Mammary epithelial cell (primary cell): ENCODE data around the gene ANKRD29.

Source experiments
- EZH2 ChIP-seq: IDR thresholded peaks from 2 replicates; pipeline ENCODE4 v1.6.1; 2012; ENCODE audit warnings: low read length, inconsistent platforms, borderline replicate concordance
- TF ChIP-seq, protein P1 (sequence below), 2 donors: IDR thresholded peaks in 1 of 2; conservative IDR thresholded peaks in 1 of 2; 2 replicates each; pipeline ENCODE4 v1.5.1; 2011 to 2012; ENCODE audit warnings: inconsistent platforms in 2 of 2, low read length in 2 of 2, mild to moderate bottlenecking in 2 of 2, control low read depth in 1 of 2, low read depth in 1 of 2; ENCODE audit not compliant: insufficient read depth in 1 of 2; ENCODE audit errors: extremely low read depth in 1 of 2

DNA sequence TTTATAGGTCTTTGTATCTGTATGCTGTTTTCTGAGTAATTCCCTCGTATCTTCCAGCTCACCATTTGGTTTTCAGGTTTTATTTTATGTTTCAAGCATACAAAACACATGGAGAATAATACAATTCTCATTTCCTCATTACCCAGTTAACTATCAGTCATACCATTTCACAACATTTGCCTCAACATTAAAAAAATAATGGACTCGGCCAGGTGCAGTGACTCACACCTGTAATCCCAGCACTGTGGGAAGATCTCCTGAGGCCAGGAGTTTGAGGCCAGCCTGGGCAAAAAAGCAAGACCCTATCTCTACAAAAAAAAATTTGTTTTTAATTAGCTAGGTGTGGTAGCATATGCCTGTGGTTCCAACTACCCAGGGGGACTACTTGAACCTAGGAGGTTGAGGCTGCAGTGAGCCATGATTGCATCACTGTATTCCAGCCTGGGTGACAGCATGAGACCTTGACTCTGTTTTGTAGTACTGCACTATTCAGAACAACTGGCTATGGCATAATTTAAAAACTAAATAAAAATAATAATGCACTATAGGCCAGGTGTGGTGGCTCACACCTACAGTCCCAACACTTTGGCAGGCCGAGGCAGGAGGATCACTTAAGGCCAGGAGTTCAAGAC is 96.7 kb downstream of the ANKRD29 start:
- TF ChIP-seq, protein P1, sequence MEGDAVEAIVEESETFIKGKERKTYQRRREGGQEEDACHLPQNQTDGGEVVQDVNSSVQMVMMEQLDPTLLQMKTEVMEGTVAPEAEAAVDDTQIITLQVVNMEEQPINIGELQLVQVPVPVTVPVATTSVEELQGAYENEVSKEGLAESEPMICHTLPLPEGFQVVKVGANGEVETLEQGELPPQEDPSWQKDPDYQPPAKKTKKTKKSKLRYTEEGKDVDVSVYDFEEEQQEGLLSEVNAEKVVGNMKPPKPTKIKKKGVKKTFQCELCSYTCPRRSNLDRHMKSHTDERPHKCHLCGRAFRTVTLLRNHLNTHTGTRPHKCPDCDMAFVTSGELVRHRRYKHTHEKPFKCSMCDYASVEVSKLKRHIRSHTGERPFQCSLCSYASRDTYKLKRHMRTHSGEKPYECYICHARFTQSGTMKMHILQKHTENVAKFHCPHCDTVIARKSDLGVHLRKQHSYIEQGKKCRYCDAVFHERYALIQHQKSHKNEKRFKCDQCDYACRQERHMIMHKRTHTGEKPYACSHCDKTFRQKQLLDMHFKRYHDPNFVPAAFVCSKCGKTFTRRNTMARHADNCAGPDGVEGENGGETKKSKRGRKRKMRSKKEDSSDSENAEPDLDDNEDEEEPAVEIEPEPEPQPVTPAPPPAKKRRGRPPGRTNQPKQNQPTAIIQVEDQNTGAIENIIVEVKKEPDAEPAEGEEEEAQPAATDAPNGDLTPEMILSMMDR (conservative IDR thresholded peaks at IDR 0.05 in 1 of 2, IDR thresholded peaks at IDR 0.05 in 1 of 2; ENCODE audit: extremely low read depth in 1 of 2, insufficient read depth in 1 of 2, low read depth in 1 of 2, low read length in 2 of 2): no peak
- TF ChIP-seq EZH2: no peak
